IPS-NIHi7 (cell line): ENCODE results near the gene OR51L1.
A peak's percentile ranks its signal among the peaks of the same experiment; 100 is the strongest.
"Not testable (repeated sequence)": the region's sequence is repeated elsewhere in the genome, so short reads cannot be mapped to it uniquely, and the experiment has no call there.

Experiments used
- DNase-seq: peaks from one replicate; pipeline ENCODE4 v3.0.0; 2012; ENCODE audit warnings: mixed read lengths; ENCODE audit errors: extremely low spot score

OR51L1 gene

GRCh38 chr11:4994551-4994950, at the start of gene OR51L1:
TSS of gene OR51L1 (plus strand) at chr11:4994851. CDS start at chr11:4998983, 4,132 bp downstream.
- no peak for DNase-seq

DNA sequence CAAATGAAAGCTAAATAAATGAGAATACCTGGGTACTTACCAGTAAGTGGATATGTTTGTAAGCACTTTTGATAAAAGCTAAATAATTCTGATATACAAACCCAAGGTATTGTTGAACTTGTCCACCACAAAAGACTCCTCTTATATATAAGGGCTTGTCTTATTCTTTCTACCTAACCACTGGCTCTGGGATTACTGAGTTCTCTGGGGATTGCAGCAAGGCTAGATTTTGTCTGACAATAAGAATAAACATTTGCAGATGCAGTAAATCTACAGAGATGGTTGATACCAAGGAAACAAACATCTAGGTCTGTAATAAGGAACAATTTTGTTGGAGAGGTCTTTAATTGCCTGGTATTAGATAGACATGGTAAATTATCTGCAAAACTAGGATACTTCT, 47.1 kb upstream of the OR51L1 start, which contains the start of gene OR51A4:
Gene OR51A4, minus strand, starts transcription at position 101 of the 400 bp plus-strand sequence. CDS start 505 bp downstream, outside the sequence.
- no peak for DNase-seq

GRCh38 chr11:4955613-4956012, 39.0 kb upstream of the OR51L1 start, which contains the start of gene OR51A2:
TSS of gene OR51A2 (minus strand) at chr11:4955713. CDS start at chr11:4955713, 0 bp downstream.
- DNase-seq, result not testable (repeated sequence)

DNA sequence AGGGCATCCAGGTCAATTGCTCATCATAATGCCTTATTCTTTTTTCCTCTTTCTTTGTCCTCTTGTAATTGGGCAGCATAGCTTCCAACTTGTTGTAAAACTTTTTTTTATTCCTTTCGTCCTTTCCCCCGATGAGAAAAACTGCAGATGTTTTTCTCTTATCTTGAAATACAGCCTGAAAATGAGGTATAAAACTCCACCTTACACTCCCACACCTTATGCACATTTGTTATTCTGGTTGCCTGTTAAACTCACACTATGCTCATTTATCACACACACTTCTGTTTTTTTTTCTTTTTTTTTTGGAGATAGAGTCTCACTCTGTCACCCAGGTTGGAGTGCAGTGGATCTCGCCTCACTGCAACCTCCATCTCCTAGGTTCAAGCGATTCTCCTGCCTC, 37.3 kb upstream of the OR51L1 start:
- DNase-seq, result no peak

DNA sequence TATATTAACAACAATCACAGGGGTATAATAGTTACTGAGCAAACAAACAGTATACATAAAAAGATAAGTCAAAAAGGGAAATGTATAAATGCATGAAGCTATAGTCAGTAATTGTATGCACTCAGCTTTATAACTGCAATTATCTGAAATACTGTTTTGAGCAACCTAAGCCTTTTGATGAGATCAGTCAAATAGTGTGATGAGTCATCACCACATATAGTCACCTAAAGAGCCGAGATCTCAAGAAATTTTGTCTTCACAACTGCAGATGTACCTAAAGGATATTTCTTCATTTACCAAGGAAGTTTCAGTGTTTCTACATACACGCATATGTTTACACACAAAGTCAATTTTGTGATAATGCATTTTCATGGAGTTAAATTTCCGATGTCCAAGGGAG, 33.8 kb upstream of the OR51L1 start:
- no peak for DNase-seq

- DNase-seq, result no peak
Measured at GRCh38 chr11:4962816-4963215, 31.8 kb upstream of the OR51L1 start.

DNA sequence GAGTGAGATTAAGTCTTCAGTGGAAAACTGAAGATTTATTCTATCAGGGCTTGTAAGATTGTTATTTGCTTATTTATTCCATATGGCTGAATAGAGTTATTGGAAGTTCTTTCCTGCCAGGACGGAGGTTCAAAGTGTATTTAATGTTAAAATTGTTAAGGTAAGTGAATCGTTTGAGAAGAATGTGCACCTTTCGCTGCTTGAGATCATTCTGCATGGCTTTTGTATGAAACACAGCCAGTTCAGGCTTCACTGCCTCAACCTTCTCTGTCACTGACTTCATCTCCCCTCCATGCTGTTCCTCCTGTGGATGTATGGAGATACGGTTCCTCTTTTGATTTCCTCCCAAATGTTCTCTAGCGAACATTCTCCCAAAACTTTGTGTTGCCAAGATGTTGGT, 19.2 kb upstream of the OR51L1 start:
- no peak for DNase-seq

DNA sequence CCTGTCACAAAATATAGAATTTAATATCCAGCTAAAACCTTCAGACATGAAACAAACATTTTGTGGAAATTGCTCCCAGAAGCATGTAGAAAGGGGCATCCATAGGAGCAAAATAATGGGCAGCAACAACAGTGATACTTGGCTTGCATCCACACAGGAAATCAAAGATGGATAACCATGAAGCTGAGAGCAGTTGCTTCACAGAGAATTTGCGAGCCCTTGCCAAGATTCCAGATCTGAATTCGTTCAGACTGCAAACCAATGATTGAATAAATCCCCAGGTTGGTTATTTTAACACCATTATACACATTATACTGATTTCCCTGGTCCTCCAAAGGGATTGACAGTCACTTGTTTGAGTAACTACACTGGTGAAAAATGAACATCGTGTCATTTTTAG, 15.6 kb upstream of the OR51L1 start:
- no peak for DNase-seq

GRCh38 chr11:4982678-4983077, 12.0 kb upstream of the OR51L1 start:
- DNase-seq, result no peak

GRCh38 chr11:4983841-4984240, 10.8 kb upstream of the OR51L1 start:
- no peak for DNase-seq

DNA sequence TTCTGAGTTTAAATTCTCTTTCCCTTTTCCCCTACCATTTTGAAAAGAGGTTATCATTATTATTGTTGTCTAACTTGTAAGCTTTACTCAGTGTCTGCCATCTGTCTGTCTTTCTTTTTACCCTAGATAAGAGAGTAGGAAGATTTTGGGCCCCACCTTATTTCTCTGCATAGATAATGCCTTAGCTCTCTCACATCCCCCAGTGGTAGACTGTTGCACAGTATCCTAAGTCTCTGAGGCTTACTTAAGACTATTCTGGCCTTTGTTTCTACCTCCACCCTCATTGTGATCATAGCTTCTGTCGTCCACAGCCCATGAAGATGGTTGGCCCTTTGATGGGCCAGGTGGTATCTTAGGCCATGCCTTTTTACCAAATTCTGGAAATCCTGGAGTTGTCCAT, 3.6 kb upstream of the OR51L1 start:
- peak; percentile 12 for DNase-seq

DNA sequence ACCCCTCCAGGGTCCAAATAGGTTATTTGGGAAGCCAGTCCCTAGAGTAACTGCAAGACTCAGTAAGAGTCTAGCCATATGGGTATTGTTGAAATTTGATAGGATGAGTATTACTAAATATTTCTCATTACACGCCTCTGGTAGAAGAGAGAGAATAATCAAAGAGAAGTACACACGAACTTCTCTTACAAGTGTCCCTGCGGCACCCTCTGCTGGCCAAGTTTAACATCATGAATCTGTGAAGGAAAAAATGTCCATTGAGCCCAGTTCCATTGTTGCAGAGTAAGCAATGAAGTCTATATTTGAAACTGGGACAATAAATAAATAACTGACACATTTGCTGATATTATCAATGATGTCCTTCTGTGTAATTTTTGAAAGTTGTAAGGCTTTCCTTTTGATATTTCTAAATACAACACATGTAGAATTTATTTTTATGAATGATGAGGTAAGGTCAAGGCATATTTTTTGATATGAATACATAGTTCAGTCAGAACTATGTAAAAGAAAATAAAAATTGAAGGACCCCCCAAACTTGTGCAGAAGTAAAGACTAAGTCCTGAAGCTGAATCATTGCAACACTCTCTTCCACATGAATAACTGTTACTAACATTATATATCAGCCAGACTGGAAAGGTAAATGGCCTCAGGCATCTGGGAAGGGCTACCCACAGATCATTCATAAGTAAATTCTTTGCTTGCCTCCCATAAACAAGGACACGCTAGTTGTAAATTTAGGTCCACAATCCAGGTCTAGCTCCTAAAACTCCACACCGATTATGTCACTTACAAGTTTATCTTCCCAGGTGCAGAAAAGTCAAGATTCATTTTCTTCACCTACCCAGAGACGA, 10.0 kb downstream of the OR51L1 start:
- DNase-seq, result peak; percentile 26

DNA sequence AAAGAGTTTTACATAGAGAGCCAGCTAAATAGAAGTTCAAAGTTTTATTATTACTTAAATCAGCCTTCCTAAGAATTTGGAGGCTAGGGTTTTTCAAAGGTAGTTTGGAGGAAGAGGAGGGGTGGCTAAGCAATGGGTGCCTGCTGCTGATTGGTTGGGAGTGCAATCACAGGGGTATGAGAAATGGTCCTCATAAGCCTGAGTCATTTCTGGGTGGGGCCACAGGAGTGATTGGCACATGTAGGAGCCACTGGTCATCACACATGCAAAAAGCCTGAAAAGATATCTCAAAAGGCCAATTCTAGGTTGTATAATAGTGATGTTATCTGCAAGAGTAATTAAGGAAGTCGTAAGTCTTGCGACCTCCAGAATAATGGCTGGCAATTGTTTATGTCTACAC, 12.9 kb downstream of the OR51L1 start:
- DNase-seq, result no peak

- no peak for DNase-seq
Measured at GRCh38 chr11:5011254-5011653, 16.6 kb downstream of the OR51L1 start.

GRCh38 chr11:5013012-5013411, 18.4 kb downstream of the OR51L1 start:
- DNase-seq, result no peak

DNA sequence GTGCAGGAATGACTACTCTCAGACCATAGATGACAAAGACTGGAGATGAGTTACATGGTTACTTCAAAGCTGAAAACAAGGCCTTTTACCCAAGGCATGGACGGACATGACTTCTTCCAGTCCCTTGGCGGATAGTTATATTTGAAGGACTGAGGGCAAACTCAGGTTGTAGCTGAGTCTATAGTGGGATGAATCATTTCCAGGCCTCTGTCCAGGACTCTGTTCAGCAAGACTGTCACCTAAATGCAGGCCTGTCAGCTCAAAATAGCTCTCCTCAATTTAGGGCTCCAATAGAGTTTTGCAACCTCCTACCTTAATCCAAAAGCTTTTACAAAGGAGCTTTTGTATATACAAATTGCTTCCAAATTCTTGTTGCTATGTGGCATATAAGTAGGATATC, 27.3 kb downstream of the OR51L1 start:
- DNase-seq, result no peak

- DNase-seq, result no peak
Measured at GRCh38 chr11:5036669-5037068, 42.0 kb downstream of the OR51L1 start.

GRCh38 chr11:5037926-5038325, 43.3 kb downstream of the OR51L1 start:
- DNase-seq, result no peak

DNA sequence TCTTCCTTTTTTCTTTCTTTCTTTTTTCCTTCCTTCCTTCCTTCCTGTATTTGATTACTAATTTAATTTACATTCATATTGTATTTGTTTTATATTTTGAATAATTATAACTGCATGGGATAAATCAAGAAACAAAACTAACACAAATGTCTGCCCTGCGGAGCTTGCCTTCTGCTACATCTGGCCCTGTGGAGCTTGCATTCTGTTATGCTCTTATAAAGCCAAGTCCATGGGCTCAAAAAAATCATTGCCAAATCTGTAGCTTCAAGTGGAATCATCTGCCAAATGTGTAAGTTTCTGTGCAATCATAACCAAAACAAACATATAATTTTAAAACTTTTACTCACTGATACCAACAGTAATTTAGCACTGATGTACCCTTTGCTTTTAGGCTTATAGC, 43.7 kb downstream of the OR51L1 start:
- no peak for DNase-seq

DNA sequence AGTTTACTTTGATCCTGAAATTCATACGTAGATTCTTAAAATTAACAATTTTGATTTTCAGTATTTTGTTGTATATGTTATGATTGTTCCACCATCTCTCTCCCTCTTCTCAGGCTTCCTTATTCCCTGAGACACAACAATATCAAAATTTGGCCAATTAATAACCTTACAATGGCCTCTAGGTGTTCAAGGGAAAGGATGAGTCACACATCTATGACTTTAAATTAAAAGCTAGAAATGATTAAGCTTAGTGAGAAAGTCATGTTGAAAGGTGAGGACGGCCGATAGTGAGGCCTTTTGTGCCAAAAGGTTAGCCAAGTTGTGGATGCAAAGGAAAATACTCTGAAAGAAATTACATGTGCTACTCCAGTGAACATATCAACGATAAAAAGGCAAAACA, 46.2 kb downstream of the OR51L1 start:
- no peak for DNase-seq

DNA sequence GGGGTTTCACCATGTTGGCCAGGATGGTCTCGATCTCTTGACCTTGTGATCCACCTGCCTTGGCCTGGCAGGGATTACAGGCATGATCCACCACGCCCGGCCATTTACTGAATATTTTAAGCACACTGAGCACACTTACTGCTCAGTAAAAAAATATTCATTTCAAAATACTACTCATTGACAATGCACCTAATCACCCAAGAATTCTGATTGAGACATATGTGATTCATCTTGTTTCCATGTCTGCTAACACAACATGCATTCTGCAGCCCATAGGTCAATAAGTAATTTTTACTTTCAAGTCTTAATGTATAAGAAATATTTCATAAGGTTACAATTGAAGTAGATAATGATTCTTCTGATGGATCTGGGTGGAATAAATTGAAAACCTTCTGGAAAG, 47.4 kb downstream of the OR51L1 start:
- DNase-seq, result no peak

GRCh38 chr11:5043380-5043779, 48.7 kb downstream of the OR51L1 start:
- no peak for DNase-seq

DNA sequence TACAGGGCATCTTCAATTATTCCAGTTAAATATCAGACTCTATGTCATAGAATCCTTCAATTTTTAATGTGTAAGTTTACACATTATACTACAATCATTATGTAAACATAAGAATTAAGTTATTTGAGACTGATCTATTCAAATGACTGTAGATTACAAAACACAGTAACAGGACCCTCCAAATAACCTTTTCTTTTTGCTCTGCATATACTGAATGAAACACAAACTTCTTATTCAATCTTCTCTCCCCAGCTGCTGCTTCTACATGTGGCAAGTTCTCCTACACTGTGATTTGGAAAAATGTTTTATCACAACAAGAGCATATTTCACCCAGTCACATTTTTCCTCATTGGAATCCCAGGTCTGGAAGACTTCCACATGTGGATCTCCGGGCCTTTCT, 51.6 kb downstream of the OR51L1 start, which contains the start of gene OR52J3:
Gene OR52J3, plus strand, starts transcription at position 301 of the 400 bp plus-strand sequence. Its CDS starts 0 bp downstream, at position 301.
- DNase-seq, result no peak
